SK-MEL-5 (cell line): Measurements from ENCODE around the gene DGLUCY. TPM values are rescaled to one million over a fixed set of nuclear protein-coding genes. Genes with fewer than 3 reads are reported as not detected.
"Not testable (repeated sequence)": the region's sequence is repeated elsewhere in the genome, so short reads cannot be mapped to it uniquely, and the experiment has no call there.

Experiments used
- DNase-seq: peaks from one replicate; pipeline ENCODE4 v3.0.0-alpha.2; 2016; ENCODE audit warnings: low read depth, low spot score
- in situ Hi-C: cut with HindIII; loops from 2 replicates; pipeline ENCODE4 v1.10.0; 2016; ENCODE audit warnings: low sequenced_read_pairs, high pct_unique_total_duplicates, low pct_unique_long_range_greater_than_20kb
- total RNA-seq: library from RNA; depleted of rRNA; stranded (reverse); fragments of >200 nt; shearing (Covaris generic); gene quantifications from 2 replicates; pipeline ENCODE4 v1.2.3, GENCODE V29; 2014

The DGLUCY gene
- total RNA-seq, 1 experiment from 2014 or later: 10.1 TPM

DNA sequence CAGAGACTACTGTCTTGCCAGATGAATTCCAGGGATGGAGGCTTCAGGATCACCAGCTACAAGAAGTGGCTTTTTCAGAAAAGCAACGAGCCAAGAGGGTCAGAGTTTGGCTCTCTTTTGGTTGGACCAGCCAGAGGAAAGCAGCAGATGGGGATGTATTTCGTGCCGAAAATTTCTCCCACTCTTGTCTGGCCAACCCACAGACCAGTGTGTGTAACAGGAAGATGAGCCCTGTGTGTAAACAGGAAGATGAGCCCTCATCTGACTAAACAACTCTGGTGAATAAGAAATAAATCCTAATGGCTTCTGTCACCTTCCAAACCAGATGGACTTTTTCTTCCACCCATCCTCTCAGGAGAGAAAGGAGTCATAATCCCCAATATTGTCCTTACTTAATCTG lies 117.6 kb downstream of the DGLUCY start:
- no peak for DNase-seq
- in situ Hi-C loops: no loop called here

- DNase-seq: no peak
- in situ Hi-C loops: no loop called here
Observed at GRCh38 chr14:91232052-91232451, 118.2 kb downstream of the DGLUCY start.

GRCh38 chr14:91232603-91233002 lies 118.7 kb downstream of the DGLUCY start:
- in situ Hi-C loops: no loop called here
- DNase-seq: no peak

DNA sequence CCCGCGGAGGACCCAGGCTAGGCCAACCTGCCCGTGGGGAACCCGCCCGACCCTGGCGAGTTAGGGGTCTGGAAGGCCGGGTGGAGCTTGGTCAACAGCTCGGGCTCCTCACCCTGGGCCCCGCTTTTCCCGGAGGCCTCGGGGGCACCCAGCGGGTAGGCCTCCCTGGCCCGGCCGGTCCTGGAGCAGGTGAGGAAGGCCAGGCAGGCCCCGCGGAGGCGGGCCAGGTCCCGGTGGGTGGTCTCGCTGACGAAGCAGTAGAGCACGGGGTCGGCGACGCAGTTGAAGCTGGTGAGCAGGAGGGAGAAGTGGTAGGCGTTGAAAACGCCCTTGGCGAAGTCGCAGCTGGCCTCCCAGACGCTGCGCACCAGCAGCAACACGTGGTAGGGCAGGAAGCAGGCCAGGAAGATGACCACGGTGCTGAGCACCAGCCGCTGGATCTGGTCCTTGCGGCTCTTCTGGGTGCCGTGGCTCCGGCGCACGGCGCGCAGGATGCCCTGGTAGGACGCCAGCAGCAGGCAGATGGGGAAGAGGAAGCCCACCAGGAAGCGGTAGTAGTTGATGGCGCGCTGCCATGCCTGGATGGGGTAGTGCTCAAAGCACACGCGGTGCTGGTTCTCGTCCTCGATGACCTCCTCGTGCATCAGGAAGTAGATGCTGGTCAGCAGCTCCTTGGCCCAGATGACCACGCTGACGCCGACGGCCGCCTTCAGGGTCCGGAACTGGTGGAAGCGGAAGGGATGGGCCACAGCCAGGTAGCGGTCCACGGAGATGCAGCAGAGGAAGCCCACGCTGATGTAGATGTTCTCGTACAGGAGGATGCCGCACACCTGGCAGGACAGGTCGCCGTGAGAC lies 120.3 kb downstream of the DGLUCY start:
- in situ Hi-C loops: no loop called here
- DNase-seq: no peak

DNA sequence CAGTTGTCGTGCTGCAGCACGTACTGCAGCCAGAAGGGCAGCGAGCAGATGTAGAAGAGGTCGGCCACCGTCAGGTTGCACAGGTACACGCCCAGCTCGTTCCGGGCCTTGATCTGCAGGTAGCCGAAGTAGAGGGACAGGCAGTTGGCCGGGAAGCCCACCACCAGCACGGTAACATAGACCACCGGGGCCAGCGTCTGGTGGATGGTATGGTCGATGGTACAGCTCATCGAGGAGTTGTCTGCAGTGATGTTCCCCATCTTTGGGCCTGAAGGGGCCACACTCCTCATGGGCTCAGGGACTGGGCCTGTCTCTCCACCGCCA lies 120.9 kb downstream of the DGLUCY start:
- DNase-seq: no peak
- in situ Hi-C loops: no loop called here

DNA sequence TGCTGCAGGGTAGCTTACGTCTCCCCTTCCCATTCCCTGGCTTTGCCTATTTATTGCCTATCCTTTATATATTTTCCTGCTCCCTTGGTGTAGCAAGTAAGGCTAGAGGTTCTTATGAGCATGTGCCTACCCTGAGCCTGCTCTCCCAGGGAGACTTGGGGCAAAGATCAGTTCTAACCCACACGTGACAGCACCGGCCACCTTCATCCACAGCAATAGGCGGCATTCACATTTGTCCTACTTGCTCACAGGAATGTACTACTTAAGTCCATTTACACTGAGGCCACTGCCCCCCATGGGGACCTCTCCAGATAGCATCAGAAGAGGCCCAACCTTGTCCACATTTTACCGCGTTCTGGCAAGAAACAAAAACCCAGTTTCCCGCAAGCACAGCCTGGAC lies 122.0 kb downstream of the DGLUCY start:
- no peak for DNase-seq
- in situ Hi-C loops: no loop called here

DNA sequence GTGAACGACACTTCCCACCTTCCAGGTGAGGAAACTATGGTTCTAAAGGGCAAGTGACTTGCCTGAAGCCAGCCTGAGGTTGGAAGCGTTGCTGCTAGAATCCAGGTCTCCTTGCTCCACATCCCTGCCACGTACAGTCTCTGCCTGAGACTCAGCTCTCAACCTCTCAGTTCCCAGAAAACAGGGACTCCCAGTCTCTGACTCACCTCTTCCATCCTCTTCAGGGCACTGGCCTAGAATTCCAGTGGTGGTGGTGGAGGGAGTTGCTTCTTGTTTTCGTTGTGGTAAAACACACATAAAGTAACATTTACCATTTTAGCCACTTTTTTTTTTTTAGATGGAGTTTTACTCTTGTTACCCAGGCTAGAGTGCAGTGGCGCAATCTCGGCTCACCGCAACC lies 123.3 kb downstream of the DGLUCY start:
- in situ Hi-C loops: no loop called here
- no peak for DNase-seq

- in situ Hi-C loops: no loop called here
- DNase-seq: no peak
Observed at GRCh38 chr14:91238085-91238484, 124.2 kb downstream of the DGLUCY start.

DNA sequence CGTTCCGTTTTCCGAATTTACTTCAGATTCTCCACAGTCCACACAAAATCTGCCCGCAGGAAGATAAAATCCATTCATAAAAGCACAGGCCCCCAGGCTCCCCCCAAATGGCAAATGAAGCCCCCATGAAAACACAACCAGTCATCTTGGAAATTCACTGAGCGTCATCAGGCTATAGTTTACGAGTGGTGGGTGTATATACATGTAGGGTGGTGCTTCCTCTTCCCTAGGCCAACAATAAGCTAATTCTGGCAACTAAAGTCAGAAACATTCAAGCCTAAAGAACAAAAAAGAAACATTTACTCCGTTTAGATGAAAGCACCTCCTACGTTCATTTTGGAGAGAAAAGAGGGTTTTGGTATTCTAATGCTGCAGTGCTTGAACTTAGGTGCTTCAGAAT lies 124.8 kb downstream of the DGLUCY start:
- in situ Hi-C loops: no loop called here
- no peak for DNase-seq

- in situ Hi-C loops: no loop called here
- no peak for DNase-seq
Observed at GRCh38 chr14:91241863-91242262, 128.0 kb downstream of the DGLUCY start.

- in situ Hi-C loops: no loop called here
Observed at GRCh38 chr14:91242635-91243034, 128.8 kb downstream of the DGLUCY start.

GRCh38 chr14:91243074-91243471 lies 129.2 kb downstream of the DGLUCY start:
- in situ Hi-C loops: no loop called here
- no peak for DNase-seq

More at GRCh38 chr14:91242635-91243034, 128.8 kb downstream of the DGLUCY start:
- no peak for DNase-seq

GRCh38 chr14:91244501-91244901 lies 130.6 kb downstream of the DGLUCY start, which contains the start of gene GPR68:
Gene GPR68, minus strand, starts transcription at chr14:91244704. Its CDS starts 9,654 bp downstream, at chr14:91235050.
- in situ Hi-C loops: no loop called here
- DNase-seq: no peak

GRCh38 chr14:91245029-91245428 lies 131.2 kb downstream of the DGLUCY start:
- in situ Hi-C loops: no loop called here
- no peak for DNase-seq

DNA sequence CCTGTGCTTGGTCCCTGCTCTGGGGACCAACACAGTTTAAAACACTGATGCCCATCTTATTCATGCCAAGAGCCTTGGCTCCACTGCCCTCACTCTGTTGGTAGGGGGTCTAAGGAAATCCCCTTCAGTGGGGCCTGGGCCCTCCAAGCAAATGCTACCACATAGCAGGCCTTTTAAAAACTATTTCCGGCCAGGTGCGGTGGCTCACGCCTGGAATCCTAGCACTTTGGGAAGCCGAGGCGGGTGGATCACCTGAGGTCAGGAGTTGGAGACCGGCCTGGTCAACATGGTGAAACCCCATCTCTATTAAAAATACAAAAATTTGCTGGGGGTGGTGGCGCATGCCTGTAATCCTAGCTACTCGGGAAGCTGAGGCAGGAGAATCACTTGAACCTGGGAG lies 131.7 kb downstream of the DGLUCY start:
- in situ Hi-C loops, DNase-seq: not testable (repeated sequence)

DNA sequence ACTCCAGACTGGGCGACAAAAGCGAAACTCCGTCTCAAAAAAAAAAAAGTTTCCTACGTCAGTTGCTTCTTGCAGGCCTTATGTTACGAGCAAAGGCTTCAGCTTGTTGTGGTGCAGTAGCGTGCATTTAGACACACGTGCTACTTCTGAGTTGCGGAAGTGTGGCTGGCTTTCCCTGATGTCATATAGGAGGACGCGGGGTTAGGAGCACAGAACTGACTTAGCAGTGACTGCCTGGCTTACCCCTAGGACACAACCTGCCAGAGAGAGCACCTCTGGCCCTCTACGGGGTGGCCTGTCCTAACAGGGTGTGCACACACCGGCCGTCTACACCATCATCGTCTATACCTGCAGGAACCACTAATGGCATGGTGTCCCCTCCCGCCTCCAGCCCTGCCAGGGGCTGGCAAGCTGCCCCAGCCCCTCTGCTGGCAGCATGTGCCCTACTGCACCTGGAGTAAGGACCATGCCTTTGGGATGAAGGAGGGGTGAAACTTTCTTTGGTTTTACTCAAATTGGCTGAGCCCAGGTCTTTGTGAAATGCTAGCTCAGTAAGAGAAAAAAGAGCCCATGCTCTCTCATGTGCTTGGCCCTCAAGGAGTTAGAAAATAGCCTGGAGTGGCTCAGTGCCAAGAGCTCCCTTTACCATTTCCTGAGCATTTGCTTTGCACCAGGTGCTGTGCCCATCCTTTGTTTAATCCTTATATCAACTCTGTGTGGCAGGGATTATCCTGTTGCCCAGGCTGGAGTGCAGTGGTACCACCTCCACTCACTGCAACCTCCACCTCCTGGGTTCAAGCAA lies 132.4 kb downstream of the DGLUCY start:
- DNase-seq: no peak
- in situ Hi-C loops: no loop called here

DNA sequence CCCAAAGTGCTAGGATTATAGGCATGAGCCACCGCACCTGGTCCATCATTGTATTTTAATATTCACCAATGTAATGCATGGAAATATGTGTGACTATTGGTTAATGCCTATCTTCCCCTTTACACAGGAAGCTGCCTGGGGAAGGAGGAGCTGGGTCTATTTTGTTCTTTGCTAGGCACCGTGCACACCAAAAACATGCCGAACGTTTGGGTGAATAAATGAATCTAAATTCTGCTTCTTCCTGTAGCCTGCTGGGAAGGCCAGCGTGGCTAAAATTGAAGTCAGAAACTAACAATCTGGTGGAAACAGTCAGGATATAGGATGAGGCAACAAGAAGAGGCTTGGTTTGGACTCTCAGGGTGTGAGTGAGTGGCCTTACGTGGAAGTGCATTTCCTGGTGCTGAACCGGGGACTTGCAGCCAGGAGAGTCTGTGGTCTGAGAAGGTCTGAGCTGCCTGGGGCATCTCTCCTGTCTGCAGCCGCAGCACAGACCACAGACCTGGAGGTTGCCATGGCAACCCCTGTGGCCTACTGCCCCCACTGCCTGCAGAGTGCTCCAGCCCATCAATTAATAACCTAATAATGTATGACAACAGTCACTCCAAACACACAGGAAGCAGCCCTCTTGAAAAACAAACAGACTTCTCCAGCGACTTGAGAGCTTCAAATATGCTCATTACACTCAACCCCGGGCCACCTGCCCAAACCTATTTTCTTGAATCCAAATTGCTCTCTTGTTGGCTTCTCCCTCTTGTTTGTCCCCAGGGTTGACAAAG lies 136.2 kb downstream of the DGLUCY start:
- no peak for DNase-seq
- in situ Hi-C loops: no loop called here

- DNase-seq: no peak
- in situ Hi-C loops: no loop called here
Observed at GRCh38 chr14:91250912-91251311, 137.0 kb downstream of the DGLUCY start.
